GM19099 (cell line): ENCODE results near the gene SIN3A.
A peak's percentile ranks its signal among the peaks of the same experiment; 100 is the strongest.

Source experiments
- POLR2A ChIP-seq: IDR thresholded peaks from 3 replicates; pipeline ENCODE4 v1.6.1; 2011; ENCODE audit warnings: low read depth; ENCODE audit not compliant: insufficient read length; ENCODE audit errors: extremely low read depth

Gene SIN3A

DNA sequence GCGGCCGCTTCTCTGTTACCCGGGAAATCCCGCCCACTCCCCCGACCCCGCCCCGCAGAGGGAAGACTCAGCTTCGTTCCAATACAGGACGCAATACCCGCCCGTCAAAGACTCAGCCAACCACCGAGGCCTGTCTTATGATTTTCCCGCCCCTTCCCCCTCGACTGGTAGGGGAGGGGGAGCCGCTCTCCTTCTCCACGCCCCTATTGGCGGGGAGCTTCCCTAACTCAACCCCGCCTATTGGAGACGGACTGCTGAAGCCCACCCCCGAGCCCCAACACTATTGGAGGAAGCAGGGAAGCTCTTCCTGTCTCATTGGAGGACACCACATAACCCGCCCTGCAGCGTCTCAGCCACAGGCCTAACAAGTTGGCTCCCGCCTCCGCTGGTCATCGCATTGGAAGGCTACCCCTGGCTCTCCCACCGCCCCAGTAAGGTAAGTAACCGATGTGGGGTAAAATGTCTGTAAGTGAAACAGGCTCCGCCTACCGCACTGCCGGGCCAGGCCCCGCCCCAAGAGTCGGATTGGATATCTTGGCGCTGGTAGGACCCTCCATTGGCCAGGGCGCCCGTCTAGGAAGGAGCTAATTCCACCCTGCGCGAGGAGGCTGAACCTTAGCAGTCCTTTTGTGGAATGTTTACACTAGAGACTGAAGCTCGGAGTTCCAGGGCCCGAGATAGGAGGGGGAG lies at the start of gene SIN3A:
SIN3A (minus strand) TSS at position 17 of the 690 bp plus-strand sequence. CDS start 21,315 bp downstream, outside the sequence.
- TF ChIP-seq POLR2A: peak; percentile 43

DNA sequence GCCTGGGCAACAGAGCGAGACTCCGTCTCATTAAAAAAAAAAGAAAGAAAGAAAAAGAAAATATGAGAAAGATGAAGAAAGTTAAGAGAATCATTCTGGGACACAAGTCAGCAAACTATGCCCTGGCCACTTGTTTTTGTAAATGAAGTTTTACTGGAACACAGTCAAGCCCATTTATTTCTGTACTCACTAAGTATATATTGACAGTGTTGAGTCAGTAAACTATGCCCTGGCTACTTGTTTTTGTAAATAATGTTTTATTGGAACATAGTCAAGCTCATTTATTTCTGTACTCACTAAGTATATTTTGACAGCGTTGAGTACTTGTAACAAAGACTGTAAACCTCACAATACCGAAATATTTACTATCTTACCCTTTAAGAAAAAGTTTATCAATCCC lies 42.2 kb upstream of the SIN3A start:
- no peak for TF ChIP-seq POLR2A

DNA sequence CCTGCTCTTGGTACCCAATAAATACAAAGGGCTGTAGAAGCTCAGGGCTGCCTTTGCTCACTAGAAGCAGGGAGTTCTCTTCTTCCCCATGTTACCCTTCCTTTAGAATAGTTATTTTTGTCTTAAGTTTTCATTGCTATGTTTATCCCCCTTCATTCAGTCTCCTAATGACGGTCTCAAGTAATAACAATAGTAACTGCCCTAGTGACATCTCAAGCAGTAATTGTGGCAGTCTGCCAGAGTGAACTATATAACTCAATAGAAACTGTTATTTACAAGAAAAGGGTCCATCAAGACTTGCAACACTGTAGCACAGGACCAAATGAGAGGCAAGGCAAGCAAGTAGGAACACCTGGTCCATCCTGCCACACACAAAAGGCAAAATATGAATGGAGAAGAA lies 32.5 kb upstream of the SIN3A start:
- no peak for TF ChIP-seq POLR2A

DNA sequence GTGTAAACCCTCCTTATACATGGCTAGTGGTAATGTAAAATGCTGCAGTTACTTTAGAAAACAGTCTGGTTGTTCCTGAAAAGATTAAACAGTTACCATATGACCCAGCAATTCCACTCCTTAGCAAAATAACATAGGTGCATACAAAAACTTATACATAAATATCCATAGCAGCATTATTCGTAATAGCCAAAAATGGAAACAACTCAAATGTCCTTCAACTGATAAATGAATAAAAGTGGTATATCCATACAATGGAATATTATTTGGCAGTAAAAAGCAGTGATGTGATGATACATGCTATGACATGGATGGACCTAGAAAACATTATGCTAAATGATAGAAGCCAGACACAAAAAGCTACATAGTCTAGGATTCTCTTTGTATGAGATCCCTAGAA lies 31.6 kb upstream of the SIN3A start:
- TF ChIP-seq POLR2A: no peak

DNA sequence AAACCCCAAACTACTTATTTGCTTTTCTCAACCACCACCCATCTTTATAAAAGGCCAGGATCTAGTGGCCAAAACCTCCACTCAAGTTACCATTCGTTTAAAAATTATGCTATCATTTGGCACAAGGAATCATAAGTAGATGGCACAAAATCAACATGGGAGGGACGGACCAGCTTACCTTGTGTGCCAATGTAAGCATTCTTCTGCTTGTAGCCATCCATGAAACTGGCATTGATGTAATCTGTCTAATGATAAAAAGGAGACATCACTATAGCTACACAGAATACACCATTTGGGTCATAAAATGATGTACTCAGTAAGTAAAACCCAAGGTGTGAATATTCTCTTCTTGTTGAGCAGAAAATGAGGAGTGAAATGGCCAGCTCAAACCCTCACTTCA lies 28.2 kb upstream of the SIN3A start:
- TF ChIP-seq POLR2A: no peak

DNA sequence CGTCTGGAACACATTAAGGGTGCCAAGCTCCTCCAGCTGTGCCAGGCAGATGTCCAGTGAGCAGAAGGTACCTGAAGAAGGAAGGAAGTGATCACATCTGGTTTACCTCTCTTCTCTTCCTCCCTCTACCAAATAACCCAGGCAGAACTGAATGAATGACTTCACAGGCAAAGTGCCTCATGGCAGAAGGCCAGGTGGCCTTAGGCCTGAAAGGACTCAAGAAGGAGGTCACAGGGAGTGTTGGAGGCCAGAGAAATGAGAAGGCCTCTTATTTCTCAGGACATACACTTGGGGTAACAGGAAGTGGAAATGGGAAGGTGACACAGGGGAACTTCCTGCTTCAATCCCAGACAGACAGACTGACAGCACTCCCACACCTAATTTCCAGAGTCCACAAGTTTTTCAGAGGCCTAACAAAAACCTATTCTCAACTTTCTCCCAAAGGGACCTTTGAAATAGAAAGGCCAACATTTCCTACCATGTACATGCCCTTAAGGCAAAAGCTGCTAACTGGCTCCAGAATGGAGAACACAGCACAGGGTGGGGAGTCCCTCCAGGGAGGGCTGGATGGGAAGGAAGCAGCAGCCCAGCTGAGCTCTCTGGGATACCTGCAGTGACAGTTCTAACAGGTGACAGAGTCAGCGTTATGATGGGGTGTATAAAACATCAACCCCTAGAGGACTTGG lies 17.6 kb upstream of the SIN3A start:
- TF ChIP-seq POLR2A: no peak

DNA sequence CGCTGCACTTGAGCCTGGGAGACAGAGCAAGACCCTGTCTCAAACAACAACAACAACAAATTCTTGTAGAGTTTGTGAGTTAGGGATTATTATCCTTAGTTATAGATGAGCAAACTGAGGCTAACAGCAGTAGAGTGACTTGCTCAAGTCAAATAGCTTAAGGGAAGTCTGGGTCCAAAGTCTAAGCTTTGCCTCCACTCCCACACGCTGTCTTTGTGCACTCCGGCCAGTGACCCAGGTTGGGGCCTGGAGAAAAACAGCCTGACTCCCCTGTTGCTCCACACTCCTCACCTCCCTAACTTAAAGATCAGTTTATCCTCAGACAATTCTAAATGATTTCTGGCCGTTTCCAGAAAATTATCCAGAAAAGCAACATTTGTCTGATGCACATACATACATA lies 9.2 kb upstream of the SIN3A start:
- no peak for TF ChIP-seq POLR2A

DNA sequence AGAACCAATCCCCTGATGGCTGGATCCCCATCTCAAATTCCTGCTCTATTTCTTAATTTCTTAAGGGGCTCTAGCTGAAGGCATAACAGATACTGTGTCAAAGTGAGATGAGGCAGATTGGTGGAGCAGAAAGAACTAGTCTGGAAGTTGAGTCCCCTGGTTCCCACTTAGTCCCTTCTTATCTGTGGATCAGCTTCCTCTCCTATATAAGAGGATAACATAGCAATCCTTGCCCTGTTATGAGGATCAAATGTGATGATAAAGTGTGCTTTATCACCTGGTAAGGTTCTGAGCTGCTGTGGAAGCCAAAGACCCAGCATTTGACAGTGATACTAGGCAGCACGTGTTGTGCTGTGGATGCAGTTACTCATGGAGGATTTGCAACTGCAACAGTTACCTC lies 8.1 kb upstream of the SIN3A start:
- no peak for TF ChIP-seq POLR2A

DNA sequence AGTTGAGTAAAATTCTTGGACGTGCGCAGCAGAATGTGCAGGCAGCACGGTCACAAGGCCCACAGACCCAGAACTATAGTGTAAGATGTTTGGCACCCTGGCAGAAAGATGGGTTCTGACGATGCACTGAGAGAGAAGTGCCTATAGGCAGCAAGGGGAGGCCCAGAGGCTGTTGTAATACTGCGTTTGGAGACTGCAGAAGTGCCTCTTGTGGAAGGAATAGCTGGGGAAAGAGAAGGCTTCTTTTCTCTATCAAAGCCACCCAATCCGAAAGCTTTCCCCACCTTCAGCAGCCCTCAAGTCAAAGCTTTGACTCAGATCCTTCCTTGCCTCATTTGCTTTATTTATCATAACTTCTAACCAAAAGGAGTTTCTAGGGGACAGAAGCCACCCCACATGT lies 5.2 kb upstream of the SIN3A start:
- TF ChIP-seq POLR2A: no peak

DNA sequence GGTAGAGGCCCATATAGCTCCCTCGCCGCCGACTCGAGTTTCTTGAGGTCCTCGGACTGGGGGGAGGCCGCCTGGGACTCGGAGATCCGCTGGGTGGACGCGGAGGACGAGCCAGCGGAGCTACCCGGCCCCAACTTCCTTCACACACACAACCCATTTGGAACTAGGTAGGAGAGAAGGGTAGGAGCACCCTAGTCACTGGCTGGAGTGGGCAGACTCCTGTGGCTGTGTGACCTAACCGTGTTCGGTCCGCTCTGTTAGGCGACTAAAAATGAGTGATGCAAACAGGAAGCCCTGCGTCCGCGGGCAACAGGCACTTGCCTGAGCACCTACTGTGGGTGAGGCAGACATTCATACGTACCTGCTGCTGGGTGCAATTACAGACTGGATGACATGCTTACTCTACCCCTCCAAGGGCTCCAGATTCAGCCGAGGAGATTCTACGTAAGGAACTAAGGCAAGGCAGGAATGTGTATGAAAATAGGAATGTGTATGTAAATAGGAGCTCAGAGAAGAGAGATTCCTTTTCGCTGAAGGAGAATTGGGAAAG lies 4.6 kb upstream of the SIN3A start:
- no peak for TF ChIP-seq POLR2A

DNA sequence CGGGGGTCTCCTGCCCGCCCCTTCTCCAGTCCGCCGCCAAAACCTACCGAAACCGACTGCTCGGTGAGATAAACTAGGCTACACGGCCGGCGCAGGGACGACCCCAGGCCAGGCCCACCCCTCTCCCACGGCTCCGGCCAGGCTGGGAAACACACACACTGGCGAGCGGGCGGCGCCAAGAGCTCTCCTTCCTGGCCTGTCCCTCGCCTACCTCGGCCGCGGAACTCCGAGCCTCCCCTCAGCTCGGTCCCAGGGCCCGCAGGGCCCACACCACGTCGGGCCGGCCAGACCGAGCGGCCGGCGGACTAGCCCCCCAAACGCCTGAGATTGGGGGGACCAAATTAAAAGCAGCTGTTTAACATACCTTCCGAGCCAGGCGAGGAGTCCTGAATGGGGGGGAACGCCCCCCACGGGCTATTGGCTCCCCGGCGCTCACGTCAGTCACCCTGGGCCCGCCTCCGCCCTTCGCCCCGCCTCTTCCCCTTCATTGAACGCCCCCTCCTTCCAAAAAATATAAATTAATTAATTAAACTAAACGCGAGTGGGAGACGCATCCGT lies 4.0 kb upstream of the SIN3A start:
- peak; percentile 34 for TF ChIP-seq POLR2A

DNA sequence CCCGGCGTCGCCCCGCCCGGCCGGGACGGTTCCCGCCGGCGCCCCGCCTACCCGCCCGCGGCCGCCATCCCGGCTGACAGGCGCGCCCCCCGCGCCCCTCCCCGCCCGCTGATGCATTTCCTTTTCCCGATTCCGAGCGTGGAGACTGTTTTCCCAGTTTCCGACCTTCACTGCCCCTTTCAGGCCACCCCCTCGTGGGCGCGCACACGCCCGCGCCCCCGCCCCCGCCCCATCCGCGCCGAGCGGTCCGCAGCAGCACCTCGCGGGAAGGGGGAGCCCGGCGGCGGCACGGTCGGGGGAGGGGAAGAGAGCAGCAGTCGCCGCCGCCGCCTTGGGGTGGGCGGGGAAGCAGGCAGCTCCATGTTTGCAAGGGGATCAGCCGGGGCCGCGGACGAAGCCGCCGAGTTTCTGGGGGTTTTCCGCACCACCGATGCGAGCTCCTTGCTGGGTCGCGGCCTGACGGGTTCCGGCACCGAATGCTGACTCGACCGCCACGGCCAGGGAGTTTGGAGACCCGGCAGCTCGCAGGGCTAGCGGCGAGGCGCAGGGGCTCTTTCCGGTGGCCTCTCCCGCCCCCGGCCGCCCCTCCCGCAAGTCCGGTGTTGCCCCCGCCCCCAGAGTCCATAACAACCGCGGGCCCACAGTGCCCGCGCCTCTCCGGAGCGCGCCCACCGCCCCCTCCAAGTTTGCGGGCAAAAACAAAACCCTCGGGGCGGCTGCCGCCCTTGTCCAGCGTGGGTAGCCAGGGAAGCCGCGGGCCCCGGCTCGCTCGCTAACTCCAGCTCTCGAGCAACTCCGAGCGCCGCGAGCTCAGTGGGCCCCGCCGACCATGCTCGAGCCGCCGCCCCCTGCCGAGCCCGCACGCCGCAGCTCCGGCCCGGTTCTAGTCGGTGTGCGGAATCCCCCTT lies 3.2 kb upstream of the SIN3A start:
- TF ChIP-seq POLR2A: no peak

DNA sequence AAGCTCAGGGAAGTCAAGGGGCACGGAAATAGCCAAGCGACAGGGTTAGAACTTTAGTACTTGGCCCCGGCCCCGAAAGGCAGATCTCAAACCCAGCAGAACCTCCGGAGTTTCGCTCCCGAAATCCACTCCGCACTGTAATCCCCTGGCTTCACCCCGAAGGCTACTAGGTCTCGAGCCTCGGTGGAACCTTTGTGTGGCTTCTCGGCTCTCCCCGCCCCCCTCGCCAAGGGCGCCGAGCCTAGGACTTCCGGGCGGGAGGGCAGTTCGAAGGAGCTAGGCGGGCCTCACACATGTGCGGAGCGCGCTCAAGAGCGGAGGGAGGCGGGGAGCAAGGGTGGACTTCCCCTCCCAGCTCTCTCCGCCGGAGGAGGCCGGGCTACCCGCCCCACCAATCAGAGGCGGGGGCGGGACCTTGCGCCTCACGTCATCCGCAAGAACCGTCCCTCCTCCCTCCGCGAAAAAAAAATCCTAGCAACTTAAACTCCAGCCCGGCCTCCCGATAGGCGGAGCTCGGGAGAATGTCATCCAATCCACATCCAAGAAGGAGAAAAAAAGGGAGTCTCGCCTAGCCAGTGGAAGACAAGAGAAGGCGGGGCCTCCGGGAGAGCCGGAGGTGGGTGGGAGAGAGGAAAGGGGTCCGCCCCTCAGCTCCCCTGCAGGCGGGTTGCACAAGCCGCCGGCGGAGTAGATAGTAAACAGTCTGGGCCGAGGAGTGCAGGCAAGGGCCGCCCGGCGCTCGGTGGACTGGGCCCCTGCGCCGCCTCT lies 2.4 kb upstream of the SIN3A start:
- TF ChIP-seq POLR2A: peak; percentile 55
